Cardiac muscle cell (in vitro differentiated cells and primary cell): ENCODE measurements around the gene RBM20. TPM values are rescaled to one million over a fixed set of nuclear protein-coding genes. Genes with fewer than 3 reads are reported as not detected.

Experiments
- DNase-seq, 2 donors: peaks; one replicate each; pipeline versions ENCODE4 v3.0.0 to v3.0.0-alpha.2; 2010 to 2017; ENCODE audit warnings: low read depth in 1 of 2, low spot score in 1 of 2
- H3K27ac ChIP-seq: fragments of 200-600 bp; sonication (generic); 2 replicates; pipeline ENCODE4 v1.5.1; 2016
- H3K27me3 ChIP-seq: fragments of 200-600 bp; sonication (generic); 2 replicates; pipeline ENCODE4 v1.6.0; 2016; ENCODE audit warnings: control low read depth
- H3K36me3 ChIP-seq: fragments of 200-600 bp; sonication (generic); 2 replicates; pipeline ENCODE4 v1.5.1; 2016; ENCODE audit warnings: control low read depth
- H3K4me1 ChIP-seq: fragments of 200-600 bp; sonication (generic); 2 replicates; pipeline ENCODE4 v1.8.1; 2017; ENCODE audit warnings: low read depth, mild to moderate bottlenecking, mixed run types
- H3K4me3 ChIP-seq: fragments of 200-600 bp; sonication (generic); 2 replicates; pipeline ENCODE4 v1.5.1; 2016; ENCODE audit warnings: mild to moderate bottlenecking
- H3K9me3 ChIP-seq: fragments of 200-600 bp; sonication (generic); 2 replicates; pipeline ENCODE4 v1.5.1; 2017; ENCODE audit warnings: low read depth, mild to moderate bottlenecking, control low read depth
- CTCF ChIP-seq: IDR thresholded peaks from 2 replicates; pipeline ENCODE4 v1.5.1; 2012; ENCODE audit warnings: low read depth, mild to moderate bottlenecking, low read length
- polyA plus RNA-seq: library from polyadenylated mRNA; unstranded; fragments of >200 nt; fragmentation: Nextera tagmentation; extraction: Ambion mirVana; gene quantifications from 2 replicates; pipeline ENCODE4 v1.2.1, GENCODE V29; 2016
- total RNA-seq: library from RNA; depleted of rRNA; stranded (reverse); fragments of >200 nt; gene quantifications from 2 replicates; pipeline ENCODE4 v1.2.3, GENCODE V29; 2016

The RBM20 gene
- total and polyA plus RNA-seq, 2 experiments from 2014 or later = 19.2 to 28.5 TPM

DNA sequence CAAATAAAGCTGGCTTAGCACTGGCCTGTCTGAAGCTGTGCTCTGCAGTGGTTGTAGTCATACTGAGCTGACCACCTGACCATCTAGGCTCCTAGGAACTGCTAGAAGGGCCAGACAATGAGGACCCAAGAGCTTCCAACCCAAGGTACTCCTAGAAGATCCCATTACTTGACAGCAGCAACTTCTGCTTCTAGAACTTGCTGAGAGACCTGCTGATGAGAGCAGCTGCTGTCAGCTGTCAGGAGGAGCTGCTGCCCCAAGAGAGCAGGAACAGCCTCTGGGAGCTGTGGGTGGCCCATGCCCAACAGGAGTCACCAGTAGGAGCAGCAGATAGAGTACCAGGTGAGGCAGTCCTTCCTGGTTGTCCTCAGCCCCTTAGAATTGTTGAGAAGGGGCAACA, 70.2 kb downstream of the RBM20 start:
- H3K4me1 ChIP-seq = peaks cover 16% of the 10 kb centered on the region
- TF ChIP-seq CTCF = no peak

DNA sequence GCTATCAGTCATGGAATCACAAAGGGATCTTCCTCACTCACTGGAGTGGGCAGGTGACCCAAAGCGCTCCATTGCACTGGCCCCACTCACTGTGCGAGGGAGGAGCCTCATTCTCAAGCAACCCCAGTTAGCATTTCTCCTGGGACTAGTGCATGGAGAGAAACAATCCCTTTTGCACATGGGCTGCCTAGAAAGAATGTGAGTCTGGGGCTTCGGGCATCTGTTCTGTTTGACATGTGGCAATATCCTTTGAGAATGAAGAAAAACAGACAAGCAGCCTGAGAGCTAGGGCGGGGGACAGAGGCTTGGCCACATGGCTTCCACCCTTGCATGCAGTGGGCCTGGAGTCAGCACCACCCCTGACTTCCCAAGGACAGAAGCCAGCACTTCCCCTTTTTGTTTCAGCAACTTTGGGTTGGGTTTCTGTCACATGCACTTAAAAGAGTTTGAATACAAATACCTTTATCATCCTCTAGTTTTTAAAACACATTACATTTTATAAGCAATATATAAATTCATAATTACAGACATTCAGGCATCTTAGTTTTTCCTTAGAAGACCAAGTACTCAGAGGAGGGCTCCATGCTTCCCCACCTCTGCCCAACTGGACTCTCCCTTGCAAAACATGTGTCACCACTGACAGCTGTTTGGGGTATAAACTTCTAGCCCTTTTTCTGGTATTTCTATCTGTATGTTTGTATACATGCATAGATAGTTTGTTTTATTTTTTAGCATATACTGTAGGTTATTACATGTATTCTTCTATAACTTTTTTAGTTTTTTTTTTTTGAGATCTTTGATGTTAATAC, 73.8 kb downstream of the RBM20 start:
- peaks cover 13% of the 10 kb centered on the region for H3K4me1 ChIP-seq
- no peak overlapping the region for H3K4me3 ChIP-seq
- H3K27ac ChIP-seq = peak overlapping the region; percentile 79
- no peaks in the 10 kb centered on the region for H3K27me3 ChIP-seq
- no peaks in the 10 kb centered on the region for H3K9me3 ChIP-seq
- no peaks in the 10 kb centered on the region for H3K36me3 ChIP-seq
- no peak for TF ChIP-seq CTCF
- peak in 1 of 2 donors; percentile 44 for DNase-seq

More for the DNA sequence above, 70.2 kb downstream of the RBM20 start:
- no peak overlapping the region for H3K27ac ChIP-seq
- no peaks in the 10 kb centered on the region for H3K27me3 ChIP-seq
- DNase-seq = no peak
- no peak overlapping the region for H3K4me3 ChIP-seq
- H3K9me3 ChIP-seq = no peaks in the 10 kb centered on the region
- no peaks in the 10 kb centered on the region for H3K36me3 ChIP-seq

- DNase-seq = no peak
- no peak for TF ChIP-seq CTCF
- H3K4me1 ChIP-seq = peaks cover 30% of the 10 kb centered on the region
- H3K27ac ChIP-seq = no peak overlapping the region
- H3K27me3 ChIP-seq = no peaks in the 10 kb centered on the region
- no peak overlapping the region for H3K4me3 ChIP-seq
- H3K36me3 ChIP-seq = no peaks in the 10 kb centered on the region
- H3K9me3 ChIP-seq = no peaks in the 10 kb centered on the region
These were observed 77.4 kb downstream of the RBM20 start for GRCh38 chr10:110721406-110722038.

DNA sequence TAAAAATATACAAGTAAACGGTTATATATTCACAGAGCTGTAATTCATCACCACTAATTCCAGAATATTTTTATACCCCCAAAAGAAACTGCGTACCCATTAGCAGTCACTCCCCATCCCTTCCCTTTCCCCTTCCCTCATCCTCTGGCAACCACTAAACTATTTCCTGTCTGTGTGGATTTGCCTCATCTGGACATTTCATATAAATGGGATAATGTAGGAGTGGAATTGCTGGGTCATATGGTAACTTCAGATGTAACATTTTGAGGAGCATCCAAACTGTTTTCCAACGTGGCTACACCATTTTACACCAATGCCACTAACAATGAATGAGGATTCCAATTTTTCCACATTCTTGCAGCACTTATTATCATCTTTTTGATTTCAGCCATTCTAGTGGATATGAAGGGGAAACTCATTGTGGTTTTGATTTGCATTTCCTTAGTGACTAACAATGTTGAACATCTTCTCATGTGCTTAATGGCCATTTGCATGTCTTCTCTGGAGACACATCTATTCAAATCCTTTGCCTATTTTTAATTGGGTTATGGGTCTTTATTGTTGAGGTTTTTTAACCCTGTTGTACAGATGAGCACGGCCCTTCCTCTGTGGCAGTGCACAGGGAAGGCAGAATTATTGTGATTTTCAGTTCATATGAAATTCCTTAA, 79.2 kb downstream of the RBM20 start:
- Histone ChIP-seq H3K27me3 (no peaks in the 10 kb centered on the region), H3K9me3 (no peaks in the 10 kb centered on the region), H3K27ac (no peak overlapping the region), H3K4me3 (no peak overlapping the region), H3K36me3 (no peaks in the 10 kb centered on the region), H3K4me1 (peaks cover 17% of the 10 kb centered on the region)
- no peak for TF ChIP-seq CTCF
- DNase-seq = no peak

- TF ChIP-seq CTCF = no peak
- H3K27me3 ChIP-seq = no peaks in the 10 kb centered on the region
- no peak overlapping the region for H3K4me3 ChIP-seq
- no peak for DNase-seq
- H3K4me1 ChIP-seq = peaks cover 17% of the 10 kb centered on the region
- no peaks in the 10 kb centered on the region for H3K9me3 ChIP-seq
- H3K36me3 ChIP-seq = no peaks in the 10 kb centered on the region
- no peak overlapping the region for H3K27ac ChIP-seq
These were observed 80.2 kb downstream of the RBM20 start for GRCh38 chr10:110724116-110724921.
